Upper lobe of left lung (tissue), 6 donors: Measurements from ENCODE around the gene SLC5A2. TPM values are rescaled to one million over a fixed set of nuclear protein-coding genes. Genes with fewer than 3 reads are reported as not detected.

Source experiments
- ATAC-seq, 2 donors: fragments of 200-7000 bp; cut with Tn5 transposase; one replicate each; pipeline ENCODE4 v1.9.1; 2022; ENCODE audit warnings: mild to moderate bottlenecking in 2 of 2, moderate library complexity in 2 of 2; ENCODE audit not compliant: low FRiP score in 2 of 2
- DNase-seq, 2 donors: peaks; one replicate each; pipeline ENCODE4 v3.0.0-alpha.2; 2019 to 2020
- H3K27ac ChIP-seq, 4 donors: fragments of 200-600 bp; sonication (generic); one replicate each; pipeline ENCODE4 v1.5.1; 2016 to 2019
- H3K27me3 ChIP-seq, 4 donors: fragments of 200-600 bp; sonication (generic); one replicate each; pipeline ENCODE4 v1.5.1; 2017 to 2019
- H3K36me3 ChIP-seq, 4 donors: fragments of 200-600 bp; sonication (generic); one replicate each; pipeline ENCODE4 v1.5.1; 2016 to 2019
- H3K4me1 ChIP-seq, 4 donors: fragments of 200-600 bp; sonication (generic); one replicate each; pipeline ENCODE4 v1.5.1; 2018 to 2019
- H3K4me3 ChIP-seq, 4 donors: fragments of 200-600 bp; sonication (generic); one replicate each; pipeline ENCODE4 v1.5.1; 2017 to 2019; ENCODE audit warnings: mild to moderate bottlenecking in 2 of 4, moderate library complexity in 1 of 4
- H3K9me3 ChIP-seq, 4 donors: fragments of 200-600 bp; sonication (generic); one replicate each; pipeline ENCODE4 v1.5.1; 2018 to 2019
- EP300 ChIP-seq, 4 donors: sonication (generic); formaldehyde crosslinking; IDR thresholded peaks; one replicate each; pipeline ENCODE4 v1.5.1; 2017; ENCODE audit warnings: antibody characterized with exemption in 4 of 4, control low read depth in 2 of 4
- POLR2A ChIP-seq, 4 donors: fragments of 450-650 bp; IDR thresholded peaks; one replicate each; pipeline ENCODE4 v1.5.1; 2016 to 2017; ENCODE audit warnings: antibody characterized with exemption in 4 of 4, mild to moderate bottlenecking in 2 of 4
- POLR2AphosphoS5 ChIP-seq, 2 donors: sonication (generic); formaldehyde crosslinking; IDR thresholded peaks; one replicate each; pipeline ENCODE4 v1.5.1; 2017; ENCODE audit warnings: antibody characterized with exemption in 2 of 2
- WGBS, 2 donors: methylation state at CpG; one replicate each; pipeline ENCODE4 v1.1.5; 2017 to 2018; 5-methylcytosine and 5-hydroxymethylcytosine counted together
- total RNA-seq, 6 donors: library from RNA; depleted of rRNA in 4 of 6; stranded (reverse); fragments of >200 nt in 4 of 6; gene quantifications; one replicate each; pipeline versions ENCODE4 v1.1.0 to v1.2.1, GENCODE V29; 2016 to 2021
- TF ChIP-seq, protein P1 (sequence below), 6 experiments: fragments of 450-650 bp in 4 of 6; fragments of 200-600 bp in 2 of 6; sonication (generic) in 2 of 6; IDR thresholded peaks; one replicate each; pipeline ENCODE4 v1.5.1; 2016 to 2019; ENCODE audit warnings: antibody characterized with exemption in 6 of 6
- donor health status: DM: no; HTN: no; CAD: no; lungs with moderate emphysema.
- donor health status: DM: no; HTN: yes; CAD: no; lungs with severe emphysema.

Gene SLC5A2
- total RNA-seq, 6 donors from 2014 or later: 0.84 to 3.3 (median 1.2) TPM

DNA sequence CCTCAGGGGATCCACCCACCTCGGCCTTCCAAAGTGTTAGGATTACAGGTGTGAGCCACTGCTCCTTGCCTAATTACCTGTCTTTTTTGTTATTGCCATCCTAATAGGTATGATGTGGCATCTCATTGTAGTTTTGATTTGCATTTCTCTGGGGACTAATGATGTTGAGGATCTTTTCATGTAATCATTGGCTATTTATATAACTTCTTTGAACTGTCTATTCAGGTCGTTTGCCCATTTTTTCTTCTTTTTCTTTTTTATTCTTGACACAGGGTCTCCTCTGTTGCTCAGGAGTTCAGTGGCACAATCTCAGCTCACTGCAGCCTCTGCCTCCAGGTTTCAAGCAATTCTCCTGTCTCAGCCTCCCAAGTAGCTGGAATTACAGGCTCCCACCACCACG, 12.3 kb upstream of the SLC5A2 start:
- no peaks in the 10 kb centered on the region for H3K9me3 ChIP-seq
- DNase-seq (no peak), ATAC-seq (no peak)
- H3K4me3 ChIP-seq: no peak overlapping the region
- peaks cover 17 to 34% (median 19%) of the 10 kb centered on the region in 4 donors for H3K4me1 ChIP-seq
- no peaks in the 10 kb centered on the region for H3K27me3 ChIP-seq
- peaks cover 2 to 42% (median 17%) of the 10 kb centered on the region in 4 donors for H3K36me3 ChIP-seq
- 81 to 89% methylated on average over 3 of the region's 3 CpGs for WGBS, 2 donors
- H3K27ac ChIP-seq: peak overlapping the region in 3 of 4 donors; percentile 88 to 98 (median 92)
- TF ChIP-seq POLR2A (IDR thresholded peaks at IDR 0.05) (no peak), EP300 (IDR thresholded peaks at IDR 0.05) (no peak), POLR2AphosphoS5 (IDR thresholded peaks at IDR 0.05) (no peak)
- TF ChIP-seq, protein P1, sequence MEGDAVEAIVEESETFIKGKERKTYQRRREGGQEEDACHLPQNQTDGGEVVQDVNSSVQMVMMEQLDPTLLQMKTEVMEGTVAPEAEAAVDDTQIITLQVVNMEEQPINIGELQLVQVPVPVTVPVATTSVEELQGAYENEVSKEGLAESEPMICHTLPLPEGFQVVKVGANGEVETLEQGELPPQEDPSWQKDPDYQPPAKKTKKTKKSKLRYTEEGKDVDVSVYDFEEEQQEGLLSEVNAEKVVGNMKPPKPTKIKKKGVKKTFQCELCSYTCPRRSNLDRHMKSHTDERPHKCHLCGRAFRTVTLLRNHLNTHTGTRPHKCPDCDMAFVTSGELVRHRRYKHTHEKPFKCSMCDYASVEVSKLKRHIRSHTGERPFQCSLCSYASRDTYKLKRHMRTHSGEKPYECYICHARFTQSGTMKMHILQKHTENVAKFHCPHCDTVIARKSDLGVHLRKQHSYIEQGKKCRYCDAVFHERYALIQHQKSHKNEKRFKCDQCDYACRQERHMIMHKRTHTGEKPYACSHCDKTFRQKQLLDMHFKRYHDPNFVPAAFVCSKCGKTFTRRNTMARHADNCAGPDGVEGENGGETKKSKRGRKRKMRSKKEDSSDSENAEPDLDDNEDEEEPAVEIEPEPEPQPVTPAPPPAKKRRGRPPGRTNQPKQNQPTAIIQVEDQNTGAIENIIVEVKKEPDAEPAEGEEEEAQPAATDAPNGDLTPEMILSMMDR (IDR thresholded peaks at IDR 0.05): no peak

DNA sequence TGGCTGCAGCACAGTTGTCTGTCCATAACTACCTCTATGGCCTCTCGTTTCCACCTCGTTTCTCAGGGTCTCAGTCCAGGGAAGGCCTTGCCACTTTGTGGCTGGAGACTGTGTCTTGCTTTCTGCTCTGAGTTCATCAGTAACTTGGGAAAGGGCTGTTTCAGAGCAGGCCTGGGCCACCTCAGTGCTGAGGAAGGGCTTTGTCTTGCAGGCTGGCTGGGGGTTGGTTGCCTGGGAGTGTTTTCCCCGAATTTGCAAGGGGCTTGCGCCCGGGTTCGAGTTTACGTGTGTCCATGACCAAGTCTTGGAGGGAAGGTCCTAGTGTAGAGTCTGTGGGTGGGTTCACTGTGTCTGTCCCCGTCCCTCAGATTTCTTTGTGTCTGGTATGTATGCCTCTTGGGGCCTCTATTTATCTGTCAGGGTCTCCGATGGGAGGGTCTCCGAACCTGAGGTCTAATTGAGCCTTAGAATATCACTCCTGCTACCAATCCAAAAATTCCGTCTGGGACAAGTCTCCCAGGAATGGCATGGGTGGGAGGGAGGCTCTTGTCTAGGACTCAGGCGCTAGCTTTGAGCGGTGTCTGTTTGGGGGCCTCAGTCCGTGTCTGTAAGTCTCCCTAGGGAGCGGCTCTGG, 11.6 kb upstream of the SLC5A2 start:
- DNase-seq: no peak
- Histone ChIP-seq H3K36me3 (peaks cover 0 to 42% (median 13%) of the 10 kb centered on the region in 4 donors), H3K27ac (peak overlapping the region; percentile 85 to 98 (median 90)), H3K4me3 (peak overlapping the region; percentile 52 to 75 (median 62)), H3K27me3 (no peaks in the 10 kb centered on the region), H3K9me3 (no peaks in the 10 kb centered on the region), H3K4me1 (peaks cover 20 to 42% (median 26%) of the 10 kb centered on the region in 4 donors)
- no peak for TF ChIP-seq POLR2A (IDR thresholded peaks at IDR 0.05)
- no peak for TF ChIP-seq EP300 (IDR thresholded peaks at IDR 0.05)
- TF ChIP-seq, protein P1 (IDR thresholded peaks at IDR 0.05): no peak
- no peak for TF ChIP-seq POLR2AphosphoS5 (IDR thresholded peaks at IDR 0.05)
- WGBS, 2 donors: 55 to 81% methylated on average over 3 to 14 of the region's 15 CpGs
- ATAC-seq: no peak

DNA sequence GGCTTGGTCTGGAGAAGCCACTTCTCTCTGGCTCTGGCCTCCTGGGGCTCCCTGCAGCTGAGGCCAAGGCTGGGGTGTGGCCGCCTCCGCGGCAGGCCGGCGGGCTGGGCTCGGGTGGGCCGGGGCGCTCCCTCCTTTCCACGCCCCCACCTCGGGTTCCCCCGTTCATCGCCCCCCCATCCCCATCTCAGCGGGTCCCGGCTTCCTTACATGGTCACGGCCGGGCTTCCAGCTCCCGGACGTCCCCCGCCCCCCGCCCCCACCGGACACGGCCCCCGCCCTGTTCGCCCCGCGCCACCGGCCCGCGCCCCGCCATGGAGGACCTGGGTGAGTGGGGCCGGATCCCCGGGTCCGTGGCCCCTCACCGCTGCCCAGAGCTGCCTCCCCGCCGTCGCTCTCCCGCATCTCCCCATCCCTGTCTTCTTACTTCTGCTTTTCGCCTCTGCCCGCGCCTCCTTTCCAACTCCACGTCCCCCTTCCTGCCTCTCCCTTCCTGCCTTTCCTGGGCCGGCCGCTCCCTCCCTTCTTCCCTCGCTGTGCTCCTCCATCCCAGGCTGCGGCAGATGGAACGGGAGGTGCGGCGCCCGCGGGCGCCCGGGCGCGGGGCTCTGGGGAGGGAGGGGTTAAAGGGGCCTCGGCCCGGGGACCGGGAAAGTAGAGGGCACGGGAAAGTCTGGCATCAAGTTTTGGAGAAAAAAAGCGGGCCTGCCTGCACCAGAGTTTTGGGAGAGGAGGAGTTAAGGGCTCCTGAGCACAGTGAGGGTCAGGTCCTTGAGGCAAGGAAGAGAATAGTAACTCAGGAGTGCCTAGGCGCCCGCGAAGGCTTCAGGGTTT, 10.8 kb upstream of the SLC5A2 start, which contains the start of gene TGFB1I1:
TGFB1I1 (plus strand) TSS at position 278 of the 834 bp plus-strand sequence; CDS start at position 315, 37 bp downstream.
- Histone ChIP-seq H3K36me3 (peaks cover 0 to 43% (median 10%) of the 10 kb centered on the region in 4 donors), H3K9me3 (no peaks in the 10 kb centered on the region), H3K4me1 (peaks cover 21 to 46% (median 27%) of the 10 kb centered on the region in 4 donors), H3K27me3 (no peaks in the 10 kb centered on the region), H3K27ac (peak within 1 kb of the TSS; percentile 85 to 98 (median 90)), H3K4me3 (peak within 1 kb of the TSS; percentile 52 to 75 (median 62))
- TF ChIP-seq, protein P1 (IDR thresholded peaks at IDR 0.05): no peak
- TF ChIP-seq POLR2A (IDR thresholded peaks at IDR 0.05) (no peak), POLR2AphosphoS5 (IDR thresholded peaks at IDR 0.05) (peak in 1 of 2 donors; percentile 10)
- peak; percentile 43 to 90 for DNase-seq
- WGBS, 2 donors: 2% methylated on average over 33 to 43 of the region's 63 CpGs
- peak in 1 of 2 donors; percentile 75 for ATAC-seq

DNA sequence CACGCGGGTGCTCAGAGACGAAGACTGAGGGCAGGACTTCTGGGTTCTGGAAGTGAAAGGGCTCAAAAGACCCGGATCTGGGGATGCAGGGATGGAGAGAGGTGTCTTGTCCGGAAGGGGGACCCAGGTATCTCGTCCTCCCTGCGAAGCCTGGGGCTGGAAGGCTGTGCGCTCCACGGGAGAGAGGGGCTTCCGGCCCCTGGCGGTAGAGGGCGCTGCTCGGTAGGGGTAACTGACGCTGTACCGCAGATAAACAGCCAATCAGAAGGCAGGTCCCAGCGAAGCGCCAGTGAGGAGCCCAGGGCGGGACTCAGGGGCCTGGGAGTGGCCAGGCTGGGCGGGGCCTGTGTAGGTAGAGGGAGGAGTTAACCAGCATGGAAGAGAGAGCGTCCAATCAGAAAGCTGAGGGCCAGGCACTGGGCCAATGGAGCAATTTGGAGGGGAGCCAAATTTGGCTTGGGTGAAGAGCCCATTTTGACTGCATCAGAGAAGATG, 10.2 kb upstream of the SLC5A2 start:
- peak; percentile 83 to 92 for ATAC-seq
- 2 to 30% methylated on average over 9 to 16 of the region's 20 CpGs for WGBS, 2 donors
- Histone ChIP-seq H3K27me3 (no peaks in the 10 kb centered on the region), H3K4me3 (peak overlapping the region; percentile 52 to 75 (median 62)), H3K4me1 (peaks cover 21 to 53% (median 29%) of the 10 kb centered on the region in 4 donors), H3K36me3 (peaks cover 0 to 47% (median 14%) of the 10 kb centered on the region in 4 donors), H3K27ac (peak overlapping the region; percentile 85 to 98 (median 90)), H3K9me3 (no peaks in the 10 kb centered on the region)
- TF ChIP-seq EP300 (IDR thresholded peaks at IDR 0.05): no peak
- TF ChIP-seq POLR2A (IDR thresholded peaks at IDR 0.05): no peak
- TF ChIP-seq, protein P1 (IDR thresholded peaks at IDR 0.05): peak; percentile 63 to 86 (median 76)
- TF ChIP-seq POLR2AphosphoS5 (IDR thresholded peaks at IDR 0.05): peak in 1 of 2 donors; percentile 36
- peak; percentile 91 to 93 for DNase-seq
